ENCODE measurements around the gene TWF2.

Gene TWF2

DNA sequence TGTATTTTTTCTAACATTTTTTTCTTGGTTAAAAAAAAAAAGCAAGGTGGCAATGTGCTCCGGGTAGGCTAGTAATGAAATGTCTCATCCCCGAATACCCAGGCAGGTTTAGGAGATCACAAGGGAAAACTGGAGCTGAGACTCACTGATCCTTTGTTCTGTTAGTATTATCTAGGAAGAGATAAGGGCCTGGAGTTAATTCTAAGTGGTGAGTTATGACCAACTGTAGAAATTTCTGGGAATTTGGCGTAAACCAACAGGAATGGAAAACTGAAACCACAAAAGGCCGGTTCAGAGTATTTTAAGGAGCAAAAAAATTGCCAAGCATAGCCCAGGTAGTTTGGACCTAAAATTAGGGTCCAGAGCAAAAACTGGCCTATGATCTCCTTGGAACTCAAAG, 19.0 kb upstream of the TWF2 start:
- no peak for DNase-seq (ENCODE audit: low spot score)

- no peak for DNase-seq (ENCODE audit: low spot score)
Observed at GRCh38 chr3:52256622-52257021, 17.7 kb upstream of the TWF2 start.

- DNase-seq (ENCODE audit: low spot score), result no peak
Observed at GRCh38 chr3:52256159-52256558, 17.2 kb upstream of the TWF2 start.

- DNase-seq (ENCODE audit: low spot score), result no peak
Observed at GRCh38 chr3:52254608-52255007, 15.7 kb upstream of the TWF2 start.

DNA sequence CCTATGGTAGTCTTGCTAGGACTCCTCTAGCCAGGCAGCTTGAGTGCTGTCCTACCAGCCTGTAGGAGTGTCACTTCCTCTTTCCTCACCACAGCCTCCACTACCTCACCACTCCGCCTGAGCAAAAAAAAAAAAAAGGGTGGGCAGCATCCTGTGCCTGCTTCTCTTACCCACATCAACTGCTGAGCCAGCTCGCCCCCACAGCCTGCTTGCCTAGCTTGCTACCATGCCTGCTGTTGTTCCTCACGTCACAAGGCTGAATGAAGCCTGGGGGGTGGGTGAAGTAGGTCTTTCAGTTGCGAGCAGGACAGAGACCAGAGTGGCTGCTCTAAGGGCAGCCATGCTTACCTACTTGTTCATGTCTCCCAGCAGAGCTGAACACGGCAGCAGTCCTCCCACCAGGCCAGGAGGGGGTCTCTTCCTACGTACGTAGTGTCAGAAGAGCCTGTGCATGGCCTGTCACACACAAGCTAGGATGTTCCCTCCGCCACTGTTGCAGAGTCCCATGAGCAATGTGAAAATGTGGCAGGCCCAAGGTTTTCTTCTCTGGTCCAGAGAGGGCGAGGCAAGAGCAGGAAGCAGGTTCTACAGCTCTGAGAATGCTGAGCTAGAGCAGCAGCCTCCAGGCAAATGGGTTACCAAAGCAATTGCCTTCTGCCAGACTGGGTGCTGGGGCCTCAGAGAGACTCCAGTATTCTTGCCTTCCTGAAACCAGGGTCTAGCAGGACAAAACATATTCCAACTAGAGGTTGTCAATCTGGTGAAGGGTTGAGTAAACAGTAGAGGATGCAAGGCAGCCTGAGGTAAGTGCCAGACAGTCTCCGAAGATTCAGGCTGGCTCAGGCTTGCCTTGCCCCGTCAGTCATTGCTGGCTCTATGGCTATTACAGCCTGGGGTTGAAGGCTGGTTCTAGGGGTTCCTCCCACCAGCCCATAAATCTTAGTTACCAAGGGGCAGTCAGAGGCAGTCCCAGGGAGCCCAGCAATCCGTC, 14.7 kb upstream of the TWF2 start:
- peak; percentile 58 for DNase-seq (ENCODE audit: low spot score)

GRCh38 chr3:52250122-52250521, 11.2 kb upstream of the TWF2 start:
- DNase-seq (ENCODE audit: low spot score), result no peak

- no peak for DNase-seq (ENCODE audit: low spot score)
Observed at GRCh38 chr3:52249683-52250082, 10.7 kb upstream of the TWF2 start.

DNA sequence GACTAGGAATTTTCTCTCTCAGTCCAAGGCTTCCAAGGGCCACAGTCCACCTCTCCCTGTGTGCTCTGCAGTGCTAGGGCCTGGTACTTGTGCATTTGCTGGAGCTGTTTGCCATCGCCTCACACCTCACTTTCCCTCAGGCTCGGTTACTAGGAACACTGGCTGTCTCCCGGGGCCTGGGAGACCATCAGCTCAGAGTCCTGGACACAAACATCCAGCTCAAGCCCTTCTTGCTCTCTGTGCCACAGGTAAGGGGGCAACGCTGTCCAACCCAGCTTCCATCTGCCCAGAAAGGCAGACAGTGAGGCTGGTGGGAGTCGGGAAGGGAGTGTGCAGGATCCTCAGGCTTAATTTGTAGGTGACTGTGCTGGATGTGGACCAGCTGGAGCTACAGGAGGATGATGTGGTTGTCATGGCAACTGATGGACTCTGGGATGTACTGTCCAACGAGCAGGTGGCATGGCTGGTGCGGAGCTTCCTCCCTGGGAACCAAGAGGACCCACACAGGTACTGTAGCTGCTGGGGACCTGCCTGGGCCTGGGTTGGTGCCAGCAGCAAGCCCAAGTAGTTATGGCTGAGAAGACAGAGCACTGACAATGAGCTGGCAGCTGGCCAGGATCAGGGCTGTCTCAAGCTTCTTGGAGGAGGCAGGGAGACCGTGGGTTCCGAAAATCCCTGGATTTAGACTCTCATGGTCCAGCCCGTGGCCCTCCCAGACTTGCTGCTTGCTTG, 10.0 kb upstream of the TWF2 start:
- DNase-seq (ENCODE audit: low spot score), result no peak

- DNase-seq (ENCODE audit: low spot score), result no peak
Observed at GRCh38 chr3:52248165-52248541, 9.2 kb upstream of the TWF2 start.

DNA sequence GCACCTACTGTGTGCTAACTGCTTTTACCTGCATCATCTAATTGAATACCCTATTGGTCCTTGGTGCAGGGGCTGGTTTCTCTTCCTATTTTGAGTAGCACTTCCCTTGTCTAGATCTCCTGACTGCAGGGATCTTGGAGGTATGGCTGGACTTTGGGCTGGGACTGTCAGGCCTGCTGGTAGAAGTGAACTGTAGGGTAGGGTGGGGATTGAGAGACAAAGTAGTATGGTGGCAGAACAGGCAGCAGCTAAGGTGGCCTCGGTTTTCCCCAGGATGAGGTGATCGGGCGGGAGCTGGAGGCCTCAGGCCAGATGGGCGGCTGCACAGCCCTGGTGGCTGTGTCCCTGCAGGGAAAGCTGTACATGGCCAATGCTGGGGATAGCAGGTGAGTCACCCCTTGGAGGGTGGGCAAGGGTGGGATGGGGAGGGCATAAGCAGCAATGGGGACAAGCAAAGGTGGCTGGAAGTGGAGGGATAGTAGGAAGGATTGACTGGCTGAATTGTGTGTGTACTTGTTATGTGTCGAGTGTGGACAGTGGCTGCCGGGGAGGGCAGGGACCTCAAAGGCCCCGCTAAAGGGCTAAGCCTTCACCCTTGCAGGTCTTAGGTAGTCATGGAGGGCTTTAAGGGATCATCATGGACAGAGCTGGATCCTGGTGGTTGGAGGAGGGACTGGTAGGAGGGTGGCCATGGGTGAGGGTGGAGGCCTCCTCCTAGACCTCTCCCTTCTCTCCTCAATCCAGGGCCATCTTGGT, 8.6 kb upstream of the TWF2 start:
- DNase-seq (ENCODE audit: low spot score), result no peak

DNA sequence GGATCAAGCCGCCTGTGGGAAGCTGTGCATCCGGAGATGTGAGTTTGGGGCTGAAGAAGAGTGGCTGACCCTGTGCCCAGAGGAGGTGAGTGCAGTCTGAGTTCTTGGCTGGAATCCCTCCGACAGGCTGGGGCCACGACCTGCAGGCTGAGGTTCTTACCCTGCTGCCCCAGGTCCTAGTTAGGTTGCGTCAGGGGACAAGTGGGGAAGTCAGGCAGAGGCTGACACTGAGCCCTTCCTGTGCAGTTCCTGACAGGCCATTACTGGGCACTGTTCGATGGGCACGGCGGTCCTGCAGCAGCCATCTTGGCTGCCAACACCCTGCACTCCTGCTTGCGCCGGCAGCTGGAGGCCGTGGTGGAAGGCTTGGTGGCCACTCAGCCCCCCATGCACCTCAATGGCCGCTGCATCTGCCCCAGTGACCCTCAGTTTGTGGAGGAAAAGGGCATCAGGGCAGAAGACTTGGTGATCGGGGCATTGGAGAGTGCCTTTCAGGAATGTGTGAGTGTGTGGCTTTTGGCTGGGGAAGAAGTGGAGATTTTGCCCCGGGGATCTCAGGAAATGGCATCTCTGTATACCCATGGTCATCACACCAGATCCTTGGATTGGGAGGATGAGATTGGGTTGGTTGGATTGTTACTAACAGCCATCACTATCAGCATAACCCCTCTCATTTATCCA, 7.9 kb upstream of the TWF2 start:
- DNase-seq (ENCODE audit: low spot score), result no peak

- DNase-seq (ENCODE audit: low spot score), result no peak
Observed at GRCh38 chr3:52246264-52246620, 7.3 kb upstream of the TWF2 start.

DNA sequence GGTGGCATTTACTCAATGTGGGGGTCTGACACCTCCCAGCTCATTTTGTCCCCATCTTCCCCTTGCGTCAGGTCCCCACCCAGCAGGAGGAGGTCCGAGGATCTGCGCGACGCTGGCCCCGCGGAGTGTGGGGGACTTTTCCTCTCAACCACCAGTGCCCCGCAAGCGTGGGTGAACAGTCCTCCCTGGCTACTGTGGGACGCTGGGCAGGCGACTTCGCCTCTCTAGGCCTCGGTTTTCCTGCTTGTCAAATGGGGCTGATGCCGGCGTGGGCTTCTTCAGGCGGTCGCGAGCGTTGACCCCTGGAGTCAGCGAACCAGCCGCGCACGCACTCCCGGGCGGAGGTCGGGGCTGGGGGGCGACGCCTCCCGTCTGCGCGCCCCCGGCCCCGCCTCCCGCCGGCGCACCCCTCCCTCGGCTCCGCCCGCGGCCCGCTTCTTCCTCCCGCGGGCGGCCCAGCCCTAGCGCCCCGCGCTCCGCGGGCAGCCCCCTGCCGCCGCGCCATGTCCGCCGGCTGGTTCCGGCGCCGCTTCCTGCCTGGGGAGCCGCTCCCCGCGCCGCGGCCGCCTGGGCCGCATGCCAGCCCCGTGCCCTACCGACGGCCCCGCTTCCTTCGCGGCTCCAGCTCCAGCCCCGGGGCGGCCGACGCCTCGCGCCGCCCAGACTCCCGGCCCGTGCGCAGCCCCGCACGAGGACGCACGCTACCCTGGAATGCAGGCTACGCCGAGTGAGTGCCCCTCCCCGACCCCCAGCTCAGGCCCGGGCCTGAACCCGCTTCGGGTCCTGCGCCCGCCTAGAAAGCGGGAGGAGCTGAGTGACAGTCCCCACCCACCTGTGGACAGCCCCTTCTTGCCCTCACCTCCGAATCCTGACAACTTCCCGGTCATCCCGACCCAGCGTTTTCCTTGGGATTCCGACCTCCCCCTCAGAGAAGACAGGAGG, 6.6 kb upstream of the TWF2 start, which contains the start of gene PPM1M:
Gene PPM1M, plus strand, starts transcription at position 438 of the 942 bp plus-strand sequence. Its CDS starts 66 bp downstream, at position 504.
- no peak for DNase-seq (ENCODE audit: low spot score)

DNA sequence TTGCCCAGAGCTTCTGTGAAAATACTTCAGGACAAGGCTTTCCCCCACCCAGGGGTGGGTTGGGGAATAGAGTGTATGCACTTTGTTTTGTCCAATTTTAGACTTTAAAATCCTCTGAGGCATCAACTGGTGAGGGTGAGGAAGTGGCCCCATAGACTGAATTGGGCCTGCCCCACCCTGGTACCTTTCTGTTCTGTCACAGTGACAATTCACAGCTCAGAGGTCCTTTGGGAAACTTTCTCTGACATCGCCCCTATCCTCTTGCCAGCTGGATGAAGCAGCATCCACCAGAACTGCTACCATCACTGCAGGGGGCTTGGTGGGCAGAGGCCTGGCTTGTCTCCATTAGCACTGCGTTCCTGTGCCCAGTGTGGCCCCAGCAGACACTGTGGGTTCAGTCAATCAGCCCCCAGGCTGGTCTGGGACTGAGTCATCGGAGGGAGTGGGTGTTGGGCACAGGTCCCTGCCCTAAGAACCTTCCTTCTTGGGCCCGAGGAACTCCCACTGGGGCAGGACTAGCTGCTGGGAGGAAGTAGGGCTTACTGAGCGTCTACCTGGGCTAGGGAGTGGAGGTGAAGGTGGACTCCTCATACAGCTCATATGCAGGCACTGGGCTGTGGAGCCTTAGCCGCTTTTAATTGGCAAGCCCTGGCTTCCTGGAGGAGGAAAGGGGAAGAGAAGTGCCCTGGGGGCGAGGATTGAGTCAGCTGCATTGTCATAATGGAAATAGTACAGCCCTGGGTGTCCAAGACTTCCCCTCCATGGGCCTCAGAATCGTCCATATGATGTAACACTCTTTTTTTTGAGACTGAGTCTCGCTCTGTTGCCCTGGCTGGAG, 5.1 kb upstream of the TWF2 start:
- DNase-seq (ENCODE audit: low spot score), result no peak

DNA sequence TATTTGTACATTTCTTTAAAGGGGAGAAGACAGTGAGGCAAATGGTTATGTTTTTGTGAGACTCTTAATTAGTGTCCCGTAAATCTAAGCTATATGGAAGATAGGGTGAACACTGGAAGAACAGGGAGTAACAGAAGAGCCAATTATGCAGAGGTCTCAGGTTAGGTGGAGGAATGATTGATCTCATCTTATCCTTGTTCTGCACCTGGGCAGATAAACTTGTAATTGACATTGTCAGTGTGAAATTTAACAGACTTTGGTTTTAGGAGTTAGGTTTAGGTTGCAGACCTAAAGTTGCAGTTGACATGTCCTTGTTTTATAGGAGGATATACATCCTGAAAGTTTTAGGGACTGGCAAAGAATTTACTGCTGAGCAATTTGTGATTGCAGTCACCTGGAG, 3.1 kb upstream of the TWF2 start:
- DNase-seq (ENCODE audit: low spot score), result no peak

DNA sequence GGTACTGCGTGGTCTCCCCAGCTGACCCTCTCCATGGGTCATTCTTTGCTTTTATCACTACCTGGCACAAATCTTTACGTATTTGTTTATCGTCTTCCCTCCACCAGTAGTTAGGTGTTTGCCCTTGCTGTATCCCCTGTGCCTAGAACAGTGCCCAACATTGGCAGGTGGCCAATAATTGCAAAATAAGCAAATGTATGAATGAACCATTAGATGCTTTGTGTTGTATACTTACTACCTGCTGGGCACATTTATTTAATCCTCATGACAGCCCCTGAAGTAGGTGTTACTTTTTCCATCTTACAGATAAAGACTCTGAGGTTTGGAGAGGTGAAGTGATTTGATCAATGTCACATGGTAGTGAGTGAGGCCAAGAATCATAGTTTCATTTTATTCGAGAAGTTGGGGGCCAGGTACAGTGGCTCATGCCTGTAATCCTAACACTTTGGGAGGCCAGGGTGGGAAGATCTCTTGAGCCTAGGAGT, 2.0 kb upstream of the TWF2 start:
- DNase-seq (ENCODE audit: low spot score), result no peak

DNA sequence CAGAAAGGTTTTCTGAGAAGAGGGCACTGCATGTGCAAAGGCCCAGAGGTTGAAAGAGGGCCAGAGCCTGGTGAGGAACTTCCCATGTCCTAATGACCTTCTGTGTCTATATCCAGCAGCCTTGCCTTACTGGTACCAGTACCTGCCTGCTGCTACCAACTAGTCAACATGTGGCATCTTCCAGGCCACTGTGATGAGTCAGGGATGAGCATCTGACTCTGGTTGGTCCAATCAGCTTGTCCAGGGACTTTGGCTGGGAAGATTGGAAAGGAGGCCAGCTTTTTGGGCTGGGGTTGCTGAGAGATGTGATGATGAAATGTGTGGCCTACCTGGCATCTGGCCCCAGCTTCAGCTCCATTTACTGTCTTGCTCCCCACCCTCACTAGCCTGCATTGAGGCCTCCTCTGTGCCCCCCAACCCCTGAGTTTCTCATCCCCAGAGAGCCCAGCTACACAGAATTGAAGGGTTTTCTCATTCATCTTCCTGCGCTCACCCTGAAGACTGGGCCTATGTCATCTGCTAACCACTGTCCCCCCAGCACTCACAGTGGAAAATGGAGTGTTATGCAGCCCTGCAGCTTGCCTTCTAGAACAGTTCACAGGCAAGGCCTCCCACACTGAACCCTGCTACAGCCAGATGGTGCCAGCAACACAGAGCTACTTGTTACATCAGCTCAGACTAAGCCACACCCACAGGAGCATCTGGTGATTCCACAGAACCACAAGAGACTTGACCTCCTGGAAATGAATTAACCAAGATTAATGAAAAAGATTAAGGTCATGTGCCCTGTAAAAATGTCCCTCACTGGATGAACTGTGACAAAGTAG, 1.3 kb upstream of the TWF2 start:
- DNase-seq (ENCODE audit: low spot score), result peak; percentile 83

DNA sequence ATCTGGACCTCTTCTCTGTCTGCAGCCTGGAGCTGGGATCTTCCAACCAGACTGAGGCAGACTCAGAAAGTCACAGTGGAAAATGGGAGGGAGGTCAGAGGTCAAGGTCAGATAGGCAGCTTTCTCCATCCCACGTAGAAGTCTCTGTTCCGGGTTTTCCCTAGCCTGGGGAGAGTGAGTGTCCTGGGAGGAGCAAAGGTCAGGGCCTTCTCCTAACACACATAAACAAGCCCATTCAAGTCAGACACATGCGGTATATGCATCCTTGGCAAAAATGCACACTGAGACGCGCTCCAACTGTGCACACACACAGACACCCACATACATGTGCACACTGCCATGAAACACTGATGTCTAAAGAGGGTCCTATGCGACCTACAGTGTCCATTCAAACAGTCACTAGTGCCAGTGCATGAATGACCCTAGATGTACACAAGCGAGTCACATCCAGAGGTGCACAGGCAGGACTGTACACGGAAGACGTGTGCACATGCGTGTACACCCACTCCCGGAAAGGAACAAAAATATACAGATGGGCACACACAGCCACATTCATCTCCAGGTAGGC, 681 bp downstream of the TWF2 start:
- no peak for DNase-seq (ENCODE audit: low spot score)
